HG03060 (cell line): ENCODE data around the gene ZNF831.

Experiments
- ATAC-seq: cut with Tn5 transposase; IDR thresholded peaks from one replicate; pipeline ENCODE4 v1.9.1; 2021; ENCODE audit warnings: low read depth, moderate number of reproducible peaks; ENCODE audit not compliant: unreplicated experiment

Gene ZNF831

DNA sequence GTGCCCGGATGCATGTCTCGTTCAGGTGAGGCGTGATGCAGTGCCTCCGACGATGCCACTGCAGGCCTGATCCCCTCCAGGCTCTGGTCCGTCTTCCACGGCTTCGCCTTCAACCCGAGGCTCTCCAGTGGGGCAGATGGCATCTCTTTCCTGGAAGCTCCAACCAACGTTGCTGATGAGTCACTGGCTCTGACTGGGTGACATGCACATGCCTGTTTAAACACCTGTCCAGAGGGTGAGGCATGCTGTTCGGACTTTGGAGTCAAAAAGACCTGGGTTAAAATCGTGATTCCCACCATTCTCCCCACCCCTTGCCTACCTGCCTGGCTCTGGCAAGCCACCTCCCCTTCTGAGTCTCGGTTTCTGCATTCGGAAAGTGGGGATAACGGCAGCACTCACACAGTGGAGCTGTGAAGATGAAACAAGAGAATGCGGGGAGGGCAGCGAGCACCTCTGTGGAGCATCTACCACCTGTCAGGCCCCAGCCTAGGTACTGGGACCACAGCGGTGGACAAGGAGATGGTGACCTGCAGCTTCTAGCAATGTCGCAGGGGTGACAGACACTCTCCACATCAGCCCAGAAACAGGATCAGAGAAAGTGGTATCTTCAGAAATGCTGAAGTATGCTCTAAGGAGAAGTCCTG, 128.2 kb downstream of the ZNF831 start:
- no peak for ATAC-seq

DNA sequence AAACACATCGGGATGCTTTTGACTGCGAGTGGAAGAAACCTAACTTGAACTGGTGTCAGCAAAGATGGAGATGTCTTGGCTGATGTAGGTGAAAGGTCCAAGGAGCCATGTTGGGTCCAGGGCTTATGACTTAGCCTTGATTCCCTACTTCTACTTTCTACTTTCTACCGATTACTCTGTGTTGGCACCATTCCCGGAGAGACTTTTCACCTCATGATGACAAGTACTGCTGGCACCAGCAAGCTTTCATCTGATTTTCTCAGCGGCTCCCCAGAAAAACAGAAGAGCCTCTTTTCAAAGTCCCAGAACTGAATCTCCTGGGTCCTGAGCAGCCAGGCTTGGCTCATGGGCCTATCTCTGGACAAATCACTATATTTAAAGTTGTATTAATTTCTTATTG, 131.9 kb downstream of the ZNF831 start:
- ATAC-seq = no peak

DNA sequence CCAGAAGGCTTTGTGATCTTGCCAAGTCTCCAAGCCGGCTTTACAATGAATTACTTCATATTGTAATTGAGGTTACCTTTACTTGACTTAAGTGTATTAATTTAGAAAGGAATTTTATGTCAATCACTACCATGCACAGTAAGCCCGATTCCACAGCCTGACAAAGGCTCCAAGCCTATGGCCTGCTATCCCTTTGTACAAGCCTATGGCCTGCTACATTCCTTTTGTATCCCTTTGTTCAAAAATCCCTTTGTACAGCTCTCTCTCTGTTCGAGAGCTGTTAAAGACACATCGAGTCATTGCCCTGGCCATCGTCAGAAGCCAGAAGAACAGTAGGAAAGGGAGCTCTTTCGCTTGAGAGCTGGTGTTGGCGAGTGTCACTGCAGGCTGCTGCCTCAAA, 134.1 kb downstream of the ZNF831 start:
- no peak for ATAC-seq

GRCh38 chr20:59299945-59300332, 136.3 kb downstream of the ZNF831 start:
- no peak for ATAC-seq

DNA sequence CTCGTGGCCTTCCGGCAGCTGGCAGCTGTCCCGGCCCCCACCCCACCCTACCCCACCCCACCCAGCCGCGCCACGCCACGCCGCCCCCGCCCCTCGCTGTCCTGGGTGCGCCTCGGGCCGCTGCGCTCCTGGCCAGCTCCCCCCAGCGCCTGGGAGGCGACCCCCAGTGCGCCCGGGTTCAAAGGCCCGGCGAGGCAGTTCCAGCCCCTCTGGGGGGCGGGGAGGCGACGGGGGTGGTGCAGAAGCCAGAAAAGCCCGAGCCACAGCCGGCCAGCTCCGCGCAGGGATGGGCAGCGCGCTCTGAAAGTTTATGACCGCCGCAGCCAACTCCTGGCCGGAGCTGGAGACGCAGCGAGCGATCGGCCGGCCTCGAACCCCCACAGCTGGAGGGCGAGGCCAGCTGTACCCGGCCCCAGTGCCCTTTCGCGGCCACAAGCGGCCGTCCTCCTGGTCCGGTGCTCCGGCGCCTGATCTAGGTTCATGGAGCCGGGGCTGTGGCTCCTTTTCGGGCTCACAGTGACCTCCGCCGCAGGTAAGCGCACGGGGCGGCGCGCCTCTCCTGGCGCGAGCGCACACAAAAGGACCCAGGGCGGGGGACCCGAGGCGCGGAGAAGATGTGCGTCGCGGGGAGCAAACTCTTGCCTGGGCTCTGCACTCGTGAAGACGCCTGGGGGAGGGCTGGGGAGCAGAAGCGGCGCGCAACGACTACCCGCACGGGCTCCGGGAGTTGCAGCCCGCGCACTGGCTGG, 136.9 kb downstream of the ZNF831 start, which contains the start of gene EDN3:
EDN3 (plus strand) TSS at position 279 of the 749 bp plus-strand sequence; CDS start at position 481, 202 bp downstream.
- ATAC-seq = no peak

GRCh38 chr20:59301343-59302007, 137.9 kb downstream of the ZNF831 start:
- no peak for ATAC-seq

- ATAC-seq = no peak
These were observed 142.5 kb downstream of the ZNF831 start for GRCh38 chr20:59305908-59306655.

- no peak for ATAC-seq
These were observed 143.6 kb downstream of the ZNF831 start for GRCh38 chr20:59307270-59307669.
